ENCODE measurements around the gene GJA3. TPM values are rescaled to one million over a fixed set of nuclear protein-coding genes. Genes with fewer than 3 reads are reported as not detected.
A peak's percentile ranks its signal among the peaks of the same experiment; 100 is the strongest.
"Not testable (repeated sequence)": the region's sequence is repeated elsewhere in the genome, so short reads cannot be mapped to it uniquely, and the experiment has no call there.

GJA3 gene
- total RNA-seq, 4 donors from 2014 or later: not detected

- no peak for TF ChIP-seq POLR2A (IDR thresholded peaks at IDR 0.05; ENCODE audit: low read depth)
- no peak for TF ChIP-seq POLR2AphosphoS5 (IDR thresholded peaks at IDR 0.05)
- TF ChIP-seq CTCF (IDR thresholded peaks at IDR 0.05): no peak
- no peak for TF ChIP-seq EP300 (IDR thresholded peaks at IDR 0.05)
- WGBS: 72% methylated on average over 16 of the region's 16 CpGs
- no peaks in the 10 kb centered on the region for H3K36me3 ChIP-seq
- no peak for DNase-seq (ENCODE audit: extremely low spot score)
- no peaks in the 10 kb centered on the region for H3K9me3 ChIP-seq
- H3K4me1 ChIP-seq: peaks cover 14 to 21% (median 19%) of the 10 kb centered on the region in 4 donors
- H3K27ac ChIP-seq (replicated peaks in 1 of 4): no peak overlapping the region
- H3K4me3 ChIP-seq: peak overlapping the region in 2 of 4 donors; percentile 48 to 50
- H3K27me3 ChIP-seq: peaks cover 8 to 86% (median 50%) of the 10 kb centered on the region in 4 donors
- intact Hi-C loops (cut with DNase I): loop anchor here (5.0 to 10.0 kb wide), 3 partner anchors 45 to 107 kb away; no protein-coding TSS in a partner anchor
Observed at GRCh38 chr13:20161951-20162300, 1.1 kb upstream of the GJA3 start.

- DNase-seq (ENCODE audit: extremely low spot score): no peak
- Histone ChIP-seq H3K36me3 (no peaks in the 10 kb centered on the region), H3K27ac (replicated peaks in 1 of 4) (no peak overlapping the region), H3K9me3 (no peaks in the 10 kb centered on the region), H3K4me3 (peak overlapping the region; percentile 47 to 58 (median 49)), H3K27me3 (peaks cover 8 to 86% (median 52%) of the 10 kb centered on the region in 4 donors), H3K4me1 (peaks cover 14 to 21% (median 19%) of the 10 kb centered on the region in 4 donors)
- TF ChIP-seq POLR2A (IDR thresholded peaks at IDR 0.05; ENCODE audit: low read depth) (no peak), CTCF (IDR thresholded peaks at IDR 0.05) (no peak), EP300 (IDR thresholded peaks at IDR 0.05) (no peak), POLR2AphosphoS5 (IDR thresholded peaks at IDR 0.05) (no peak)
- 32% methylated on average over 19 of the region's 79 CpGs for WGBS
- intact Hi-C loops (cut with DNase I): loop anchor here (5.0 to 10.0 kb wide), 3 partner anchors 44 to 107 kb away; no protein-coding TSS in a partner anchor
Observed at GRCh38 chr13:20161275-20161950, 561 bp upstream of the GJA3 start.

DNA sequence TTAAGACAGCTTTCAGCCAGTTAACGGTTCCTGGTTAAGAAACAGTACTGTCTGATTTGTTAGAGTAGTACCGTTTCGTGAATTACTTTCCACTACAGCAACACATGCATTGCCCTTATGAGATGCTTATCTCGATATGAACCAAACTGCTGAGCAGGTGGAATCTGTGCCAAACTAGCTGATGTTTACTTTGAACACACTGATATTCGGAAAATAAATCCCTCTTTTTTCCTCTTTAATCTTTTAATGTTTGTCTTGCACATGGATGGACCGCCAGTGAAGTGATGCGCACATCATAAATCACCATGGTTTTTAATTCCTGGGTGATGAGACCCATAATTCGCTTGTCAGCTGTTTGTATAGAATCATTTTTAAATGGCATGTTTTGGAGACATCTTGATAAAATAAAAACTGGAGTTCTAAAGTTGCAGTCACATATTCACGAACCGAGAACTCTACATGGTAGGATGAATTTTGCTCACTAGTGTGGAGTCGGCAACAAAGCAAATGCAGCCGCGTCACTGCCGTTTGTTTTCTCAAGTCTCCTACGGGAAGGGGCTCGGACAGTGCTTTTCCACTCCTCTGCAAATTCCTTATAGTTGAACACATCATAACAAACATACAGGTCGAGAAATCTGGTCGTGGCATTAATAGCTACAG, 1.1 kb downstream of the GJA3 start:
- no peak overlapping the region for H3K27ac ChIP-seq (replicated peaks in 1 of 4)
- TF ChIP-seq POLR2A (IDR thresholded peaks at IDR 0.05; ENCODE audit: low read depth): no peak
- TF ChIP-seq CTCF (IDR thresholded peaks at IDR 0.05): no peak
- TF ChIP-seq POLR2AphosphoS5 (IDR thresholded peaks at IDR 0.05): no peak
- 28% methylated on average over 18 of the region's 18 CpGs for whole genome bisulfite sequencing
- H3K9me3 ChIP-seq: no peaks in the 10 kb centered on the region
- DNase-seq (ENCODE audit: extremely low spot score): no peak
- H3K36me3 ChIP-seq: no peaks in the 10 kb centered on the region
- peaks cover 8 to 92% (median 63%) of the 10 kb centered on the region in 4 donors for H3K27me3 ChIP-seq
- intact Hi-C loops (cut with DNase I): loop anchor here (5.0 to 10.0 kb wide), 3 partner anchors 42 to 105 kb away; no protein-coding TSS in a partner anchor
- H3K4me3 ChIP-seq: no peak overlapping the region
- H3K4me1 ChIP-seq: peaks cover 14 to 21% (median 19%) of the 10 kb centered on the region in 4 donors

GRCh38 chr13:20157151-20157796, 3.6 kb downstream of the GJA3 start:
- Histone ChIP-seq H3K9me3 (no peaks in the 10 kb centered on the region), H3K4me1 (peaks cover 14 to 21% (median 17%) of the 10 kb centered on the region in 4 donors), H3K36me3 (no peaks in the 10 kb centered on the region), H3K27ac (replicated peaks in 1 of 4) (no peak overlapping the region), H3K27me3 (peaks cover 8 to 96% (median 60%) of the 10 kb centered on the region in 4 donors), H3K4me3 (no peak overlapping the region)
- no peak for TF ChIP-seq POLR2AphosphoS5 (IDR thresholded peaks at IDR 0.05)
- 55% methylated on average over 3 of the region's 3 CpGs for WGBS
- no peak for DNase-seq (ENCODE audit: extremely low spot score)
- intact Hi-C loops (cut with DNase I): no loop called here

DNA sequence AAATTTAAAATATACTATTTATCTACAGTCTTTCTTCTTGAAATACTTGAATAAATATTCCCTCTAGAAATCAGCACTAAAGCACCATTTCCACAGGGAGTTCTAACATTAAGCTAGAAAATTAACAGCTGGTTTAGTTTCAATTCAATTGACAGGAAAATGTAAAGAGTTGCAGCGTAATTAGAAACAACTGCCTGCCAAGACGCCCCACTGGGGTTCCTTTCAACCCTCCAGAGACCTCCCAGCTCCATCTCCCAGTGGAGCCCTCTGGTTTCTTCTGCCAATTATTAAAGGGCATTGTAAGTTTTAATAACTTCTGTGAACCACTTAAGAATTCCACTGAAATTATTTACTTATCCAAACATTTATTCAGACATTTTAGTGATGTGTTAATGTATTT, 4.2 kb downstream of the GJA3 start:
- WGBS: 39% methylated on average over 2 of the region's 2 CpGs
- H3K4me3 ChIP-seq: no peak overlapping the region
- TF ChIP-seq POLR2AphosphoS5 (IDR thresholded peaks at IDR 0.05): no peak
- TF ChIP-seq POLR2A (IDR thresholded peaks at IDR 0.05; ENCODE audit: low read depth): no peak
- no peak for TF ChIP-seq EP300 (IDR thresholded peaks at IDR 0.05)
- no peak for TF ChIP-seq CTCF (IDR thresholded peaks at IDR 0.05)
- H3K9me3 ChIP-seq: no peaks in the 10 kb centered on the region
- intact Hi-C loops (cut with DNase I): no loop called here
- H3K27me3 ChIP-seq: peaks cover 8 to 94% (median 57%) of the 10 kb centered on the region in 4 donors
- H3K4me1 ChIP-seq: peaks cover 12 to 20% (median 16%) of the 10 kb centered on the region in 4 donors
- no peak for DNase-seq (ENCODE audit: extremely low spot score)
- no peaks in the 10 kb centered on the region for H3K36me3 ChIP-seq
- no peak overlapping the region for H3K27ac ChIP-seq (replicated peaks in 1 of 4)

DNA sequence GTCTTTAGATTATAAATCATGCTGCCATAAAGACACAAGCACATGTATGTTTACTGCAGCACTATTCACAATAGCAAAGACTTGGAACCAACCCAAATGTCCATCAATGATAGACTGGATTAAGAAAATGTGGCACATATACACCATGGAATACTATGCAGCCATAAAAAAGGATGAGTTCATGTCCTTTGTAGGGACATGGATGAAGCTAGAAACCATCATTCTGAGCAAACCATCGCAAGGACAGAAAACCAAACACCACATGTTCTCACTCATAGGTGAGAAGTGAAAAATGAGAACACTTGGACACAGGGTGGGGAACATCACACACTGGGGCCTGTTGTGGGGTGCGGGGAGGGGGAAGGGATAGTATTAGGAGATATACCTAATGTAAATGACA, 7.6 kb downstream of the GJA3 start:
- H3K4me3 ChIP-seq; DNase-seq (ENCODE audit: extremely low spot score); H3K36me3 ChIP-seq; intact Hi-C loops (cut with DNase I); H3K27ac ChIP-seq (replicated peaks in 1 of 4); H3K9me3 ChIP-seq: not testable (repeated sequence)
- peaks cover 0 to 11% (median 0%) of the 10 kb centered on the region in 4 donors for H3K4me1 ChIP-seq
- WGBS: 81% methylated on average over 2 of the region's 2 CpGs
- peaks cover 8 to 92% (median 25%) of the 10 kb centered on the region in 4 donors for H3K27me3 ChIP-seq
